Measurements from ENCODE around the gene CHURC1.

- TF ChIP-seq RAD21 (IDR thresholded peaks at IDR 0.05): no peak
- TF ChIP-seq, protein P1, sequence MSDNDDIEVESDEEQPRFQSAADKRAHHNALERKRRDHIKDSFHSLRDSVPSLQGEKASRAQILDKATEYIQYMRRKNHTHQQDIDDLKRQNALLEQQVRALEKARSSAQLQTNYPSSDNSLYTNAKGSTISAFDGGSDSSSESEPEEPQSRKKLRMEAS (IDR thresholded peaks at IDR 0.05): no peak
Measured at GRCh38 chr14:64940336-64940910, 26.2 kb downstream of the CHURC1 start.
